ENCODE results near the gene UBAP2. TPM values are rescaled to one million over a fixed set of nuclear protein-coding genes. Genes with fewer than 3 reads are reported as not detected.

UBAP2 gene
- polyA plus RNA-seq, 1 of the 3 experiments (the other 2 are of a cell fraction) = 15.8 TPM

DNA sequence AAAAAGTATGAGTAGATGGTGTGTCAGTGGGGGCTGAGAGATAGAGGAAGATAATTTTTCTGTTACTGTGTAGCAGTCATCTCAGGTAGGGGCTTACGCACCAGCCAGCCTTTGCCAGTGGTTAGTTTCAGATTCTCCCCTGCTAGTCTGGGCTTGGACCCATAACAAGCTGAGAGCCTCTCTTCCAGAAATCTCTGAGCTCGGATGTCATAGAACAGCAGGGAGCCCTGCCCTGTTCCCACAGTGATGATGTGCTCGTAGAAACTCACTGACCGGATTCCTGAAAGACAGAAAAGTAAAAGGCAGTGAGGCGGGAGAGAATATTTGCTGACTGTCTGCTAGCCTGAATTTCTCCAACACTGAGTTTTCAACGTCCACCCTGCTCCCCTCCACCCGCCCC lies 40.6 kb upstream of the UBAP2 start:
- POLR2A ChIA-PET = no interaction called here
- Histone ChIP-seq H4K20me1 (ENCODE audit: insufficient read depth) (no peaks in the 10 kb centered on the region), H3K9ac (no peak overlapping the region), H3K4me2 (no peak overlapping the region), H3K9me3 (no peaks in the 10 kb centered on the region), H2AFZ (ENCODE audit: low read depth) (no peak overlapping the region), H3K79me2 (ENCODE audit: insufficient read depth) (no peaks in the 10 kb centered on the region), H3K27me3 (ENCODE audit: insufficient read depth) (no peaks in the 10 kb centered on the region), H3F3A (replicated peaks; ENCODE audit: insufficient read depth) (peaks cover 3% of the 10 kb centered on the region), H3K4me3 (ENCODE audit: low read depth in 2 of 2, low read length in 1 of 2) (no peak overlapping the region), H3K36me3 (replicated peaks in 1 of 2; ENCODE audit: control insufficient read depth in 1 of 2, insufficient read depth in 2 of 2, low read length in 1 of 2) (peaks cover 37 to 58% of the 10 kb centered on the region in 2 experiments), H3K4me1 (ENCODE audit: control insufficient read depth in 1 of 2, insufficient read depth in 2 of 2, low read depth in 1 of 2, low read length in 1 of 2) (no peaks in the 10 kb centered on the region), H3K27ac (ENCODE audit: low read depth in 2 of 2, low read length in 1 of 2) (no peak overlapping the region), H3K9me2 (no peaks in the 10 kb centered on the region)
- CTCF ChIA-PET = interaction anchor here (0.6 kb wide), 1 partner anchor 16 kb away, joined by 3 read pairs; no protein-coding TSS in a partner anchor
- no peak for TF ChIP-seq FOXM1 (IDR thresholded peaks at IDR 0.05; ENCODE audit: low read depth)
- TF ChIP-seq NRF1 (IDR thresholded peaks at IDR 0.05; ENCODE audit: low read depth, low read length) = no peak
- no peak for TF ChIP-seq TCF12 (IDR thresholded peaks at IDR 0.05)
- TF ChIP-seq GABPA (IDR thresholded peaks at IDR 0.05; ENCODE audit: low read depth) = no peak
- no peak for TF ChIP-seq TEAD4 (IDR thresholded peaks at IDR 0.05; ENCODE audit: borderline replicate concordance, insufficient read depth)
- TF ChIP-seq CHD2 (IDR thresholded peaks at IDR 0.05; ENCODE audit: low read length, partially characterized antibody) = no peak
- TF ChIP-seq RCOR1 (IDR thresholded peaks at IDR 0.05; ENCODE audit: low read length) = no peak
- TF ChIP-seq, protein P1, sequence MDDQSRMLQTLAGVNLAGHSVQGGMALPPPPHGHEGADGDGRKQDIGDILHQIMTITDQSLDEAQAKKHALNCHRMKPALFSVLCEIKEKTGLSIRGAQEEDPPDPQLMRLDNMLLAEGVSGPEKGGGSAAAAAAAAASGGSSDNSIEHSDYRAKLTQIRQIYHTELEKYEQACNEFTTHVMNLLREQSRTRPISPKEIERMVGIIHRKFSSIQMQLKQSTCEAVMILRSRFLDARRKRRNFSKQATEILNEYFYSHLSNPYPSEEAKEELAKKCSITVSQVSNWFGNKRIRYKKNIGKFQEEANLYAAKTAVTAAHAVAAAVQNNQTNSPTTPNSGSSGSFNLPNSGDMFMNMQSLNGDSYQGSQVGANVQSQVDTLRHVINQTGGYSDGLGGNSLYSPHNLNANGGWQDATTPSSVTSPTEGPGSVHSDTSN (IDR thresholded peaks at IDR 0.05) = no peak
- no peak for TF ChIP-seq MEF2A (IDR thresholded peaks at IDR 0.05; ENCODE audit: borderline replicate concordance, low read depth)
- TF ChIP-seq, protein P2, sequence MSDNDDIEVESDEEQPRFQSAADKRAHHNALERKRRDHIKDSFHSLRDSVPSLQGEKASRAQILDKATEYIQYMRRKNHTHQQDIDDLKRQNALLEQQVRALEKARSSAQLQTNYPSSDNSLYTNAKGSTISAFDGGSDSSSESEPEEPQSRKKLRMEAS (IDR thresholded peaks at IDR 0.05; ENCODE audit: low read depth) = no peak
- TF ChIP-seq RFX5 (IDR thresholded peaks at IDR 0.05; ENCODE audit: low read length) = no peak
- TF ChIP-seq, protein P3, sequence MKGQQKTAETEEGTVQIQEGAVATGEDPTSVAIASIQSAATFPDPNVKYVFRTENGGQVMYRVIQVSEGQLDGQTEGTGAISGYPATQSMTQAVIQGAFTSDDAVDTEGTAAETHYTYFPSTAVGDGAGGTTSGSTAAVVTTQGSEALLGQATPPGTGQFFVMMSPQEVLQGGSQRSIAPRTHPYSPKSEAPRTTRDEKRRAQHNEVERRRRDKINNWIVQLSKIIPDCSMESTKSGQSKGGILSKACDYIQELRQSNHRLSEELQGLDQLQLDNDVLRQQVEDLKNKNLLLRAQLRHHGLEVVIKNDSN (IDR thresholded peaks at IDR 0.05; ENCODE audit: borderline replicate concordance, low read depth) = no peak
- 93% methylated on average over 7 of the region's 7 CpGs for WGBS (ENCODE audit: low lambda C conversion rate)
- DNase-seq = no peak

DNA sequence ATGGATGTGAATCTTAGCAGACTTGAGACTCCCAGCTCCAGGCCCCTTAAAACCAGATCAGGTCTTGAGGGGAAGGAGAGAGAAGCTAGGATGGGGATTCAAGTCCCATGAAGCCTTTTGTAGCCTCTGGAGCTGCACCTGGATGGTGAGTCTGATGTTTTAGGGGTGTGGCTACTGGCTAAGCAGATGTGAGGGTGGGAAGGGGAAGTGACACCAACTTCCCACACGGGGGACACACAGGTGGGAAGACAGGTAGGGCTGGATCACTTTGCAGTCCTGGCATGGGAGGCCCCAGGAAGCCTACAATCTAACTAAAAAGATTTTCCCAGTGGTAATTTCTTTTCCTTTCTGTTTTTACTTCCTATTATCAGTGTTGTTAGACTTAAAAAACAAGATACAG lies 38.7 kb upstream of the UBAP2 start:
- H2AFZ ChIP-seq (ENCODE audit: low read depth) = no peak overlapping the region
- no peaks in the 10 kb centered on the region for H3K4me1 ChIP-seq (ENCODE audit: control insufficient read depth in 1 of 2, insufficient read depth in 2 of 2, low read depth in 1 of 2, low read length in 1 of 2)
- no peak for DNase-seq
- H3K36me3 ChIP-seq (replicated peaks in 1 of 2; ENCODE audit: control insufficient read depth in 1 of 2, insufficient read depth in 2 of 2, low read length in 1 of 2) = peaks cover 34 to 46% of the 10 kb centered on the region in 2 experiments
- WGBS (ENCODE audit: low lambda C conversion rate) = 14% methylated on average over 1 of the region's 1 CpG
- H3K27ac ChIP-seq (ENCODE audit: low read depth in 2 of 2, low read length in 1 of 2) = no peak overlapping the region
- H3K9ac ChIP-seq = no peak overlapping the region
- H4K20me1 ChIP-seq (ENCODE audit: insufficient read depth) = no peaks in the 10 kb centered on the region
- no peaks in the 10 kb centered on the region for H3K79me2 ChIP-seq (ENCODE audit: insufficient read depth)
- no peaks in the 10 kb centered on the region for H3K9me2 ChIP-seq
- H3K4me2 ChIP-seq = no peak overlapping the region
- H3F3A ChIP-seq (replicated peaks; ENCODE audit: insufficient read depth) = peaks cover 4% of the 10 kb centered on the region
- no peaks in the 10 kb centered on the region for H3K9me3 ChIP-seq
- ChIA-PET POLR2A (no interaction called here), CTCF (interaction anchor here (1.8 kb wide), 1 partner anchor 13 kb away, joined by 5 read pairs; no protein-coding TSS in a partner anchor)
- H3K4me3 ChIP-seq (ENCODE audit: low read depth in 2 of 2, low read length in 1 of 2) = no peak overlapping the region
- no peak for TF ChIP-seq RFX5 (IDR thresholded peaks at IDR 0.05; ENCODE audit: low read length)
- H3K27me3 ChIP-seq (ENCODE audit: insufficient read depth) = no peaks in the 10 kb centered on the region
